GM12878 (cell line): ENCODE measurements around the gene IRX6. TPM values are rescaled to one million over a fixed set of nuclear protein-coding genes. Genes with fewer than 3 reads are reported as not detected.

Source experiments
- ATAC-seq: fragments of 200-7000 bp; cut with Tn5 transposase; 3 replicates; pipeline ENCODE4 v1.9.1; 2020; ENCODE audit warnings: mild to moderate bottlenecking, moderate library complexity
- BruUV-seq: library from RNA; stranded (reverse); fragments of 400-500 nt; replicated peaks from 2 replicates; lab custom pipeline; 2021; lab: Mats Ljungman, UMichigan
- CTCF ChIA-PET: fragments of 300-600 bp; sonication (Branson Sonifier 250); formaldehyde crosslinking; extraction: SDS; loops from one replicate; lab custom pipeline; 2021; ENCODE audit warnings: inconsistent platforms; lab: Yijun Ruan, JAX
- POLR2A ChIA-PET: fragments of 350-600 bp; formaldehyde crosslinking; extraction: SDS; loops from one replicate; lab custom pipeline; 2021; ENCODE audit warnings: inconsistent platforms; lab: Charles Lee
- RAD21 ChIA-PET: fragments of 300-600 bp; sonication (Branson Sonifier 250); formaldehyde crosslinking; loops from one replicate; lab custom pipeline; 2023; ENCODE audit warnings: antibody characterized with exemption; ENCODE audit not compliant: unreplicated experiment; lab: Charles Lee
- SMC1A ChIA-PET: fragments of 300-600 bp; sonication (Branson Sonifier 250); formaldehyde crosslinking; loops from one replicate; lab custom pipeline; 2023; ENCODE audit not compliant: unreplicated experiment, uncharacterized antibody; lab: Charles Lee
- DNase-seq: peaks from one replicate; pipeline ENCODE4 v3.0.0-alpha.2; 2011; ENCODE audit warnings: low read depth, low spot score
- FAIRE-seq: peaks from 3 replicates; lab custom pipeline; 2011; peaks lifted over from hg19 to GRCh38; lab: Jason Lieb, UNC
- H2AFZ ChIP-seq: 2 replicates; pipeline ENCODE4 v1.6.0; 2011; ENCODE audit warnings: low read depth, low read length, control low read depth; ENCODE audit not compliant: control insufficient read depth
- H3K27ac ChIP-seq: 2 replicates; pipeline ENCODE4 v1.5.1; 2011; ENCODE audit warnings: control low read depth; ENCODE audit not compliant: control insufficient read depth, insufficient read depth
- H3K27me3 ChIP-seq, 2 experiments: replicated peaks in 1 of 2; 2 replicates each; pipeline versions ENCODE4 v1.6.0 to v1.6.1; 2011; ENCODE audit warnings: low read length in 1 of 2; ENCODE audit not compliant: control insufficient read depth in 2 of 2, insufficient read depth in 2 of 2
- H3K36me3 ChIP-seq, 2 experiments: 2 replicates each; pipeline ENCODE4 v1.5.1; 2011; ENCODE audit warnings: low read length in 1 of 2; ENCODE audit not compliant: control insufficient read depth in 2 of 2, insufficient read depth in 2 of 2
- H3K4me1 ChIP-seq: 2 replicates; pipeline ENCODE4 v1.6.1; 2011; ENCODE audit warnings: mild to moderate bottlenecking, low read length, moderate library complexity, mixed read lengths; ENCODE audit not compliant: control insufficient read depth, insufficient read depth
- H3K4me2 ChIP-seq: 2 replicates; pipeline ENCODE4 v1.6.0; 2011; ENCODE audit warnings: control low read depth; ENCODE audit not compliant: control insufficient read depth, insufficient read depth
- H3K4me3 ChIP-seq: fragments of 200-600 bp; sonication (generic); 2 replicates; pipeline ENCODE4 v1.5.1; 2016
- H3K79me2 ChIP-seq: 2 replicates; pipeline ENCODE4 v1.6.0; 2011; ENCODE audit warnings: low read length; ENCODE audit not compliant: control insufficient read depth, insufficient read depth
- H3K9ac ChIP-seq: 2 replicates; pipeline ENCODE4 v1.8.0; 2011; ENCODE audit warnings: low read length, control low read depth, mixed read lengths; ENCODE audit not compliant: control insufficient read depth, insufficient read depth
- H3K9me3 ChIP-seq: replicated peaks from 3 replicates; pipeline ENCODE4 v1.5.1; 2011; ENCODE audit warnings: mild to moderate bottlenecking, low read length; ENCODE audit not compliant: control insufficient read depth, insufficient read depth
- H4K20me1 ChIP-seq: 2 replicates; pipeline ENCODE4 v1.6.0; 2011; ENCODE audit not compliant: control insufficient read depth, insufficient read depth
- EP300 ChIP-seq, 2 experiments: fragments of 150-350 bp in 1 of 2; IDR thresholded peaks; 2 replicates each; pipeline ENCODE4 v1.6.1; 2011 to 2012; ENCODE audit warnings: low read depth in 2 of 2, low read length in 2 of 2, borderline replicate concordance in 1 of 2, improper control_type of control experiment in 1 of 2, inconsistent platforms in 1 of 2; ENCODE audit not compliant: control insufficient read depth in 1 of 2
- HSF1 ChIP-seq: fragments of 150-350 bp; IDR thresholded peaks from 2 replicates; pipeline ENCODE4 v1.6.1; 2014; ENCODE audit warnings: mild to moderate bottlenecking, low read depth, low read length
- SMC3 ChIP-seq: IDR thresholded peaks from 2 replicates; pipeline ENCODE4 v1.6.1; 2011; ENCODE audit warnings: low read length, improper control_type of control experiment, borderline replicate concordance
- YBX1 ChIP-seq: fragments of 450-650 bp; IDR thresholded peaks from 2 replicates; pipeline ENCODE4 v1.6.1; 2016; ENCODE audit warnings: antibody characterized with exemption
- ZBTB33 ChIP-seq: fragments of 450-650 bp; IDR thresholded peaks from 2 replicates; pipeline ENCODE4 v1.6.1; 2017; ENCODE audit warnings: mild to moderate bottlenecking
- WGBS: methylation state at CpG from one replicate; pipeline ENCODE4 v1.1.6; 2016; ENCODE audit warnings: low lambda C conversion rate; ENCODE audit not compliant: insufficient replicate concordance, insufficient coverage; ENCODE audit errors: missing lambda C conversion rate; 5-methylcytosine and 5-hydroxymethylcytosine counted together
- in situ Hi-C: fragments of 300-500 bp; cut with MboI; formaldehyde crosslinking; loops from 9 replicates; pipeline ENCODE4 v1.14.3; 2018; ENCODE audit warnings: mixed read lengths
- intact Hi-C: fragments of 100-400 bp; cut with micrococcal nuclease; formaldehyde crosslinking; loops from one replicate; pipeline ENCODE4 v1.14.2; 2022; ENCODE audit not compliant: unreplicated experiment
- polyA plus RNA-seq, 11 experiments: library from polyadenylated mRNA; depleted of rRNA in 4 of 11; unstranded in 6 of 11; stranded (reverse) in 5 of 11; fragments of >200 nt; fragmentation: Nextera tagmentation in 4 of 11; fragmentation: Illumina TruSeq in 1 of 11; extraction: Ambion mirVana in 4 of 11; extraction: Trizol in 1 of 11; gene quantifications; 1 replicate in 1 of 11; 2 replicates in 10 of 11; pipeline versions ENCODE4 v1.2.1 to v1.2.3, GENCODE V29; 2011 to 2016; ENCODE audit warnings: inconsistent platforms in 2 of 11, missing spikeins in 2 of 11, low read depth in 1 of 11
- total RNA-seq, 4 experiments: library from RNA; depleted of rRNA in 3 of 4; stranded (reverse); fragments of >200 nt in 3 of 4; fragmentation: Illumina TruSeq in 1 of 4; extraction: Trizol in 1 of 4; gene quantifications; 2 replicates each; pipeline versions ENCODE4 v1.2.1 to v1.2.3, GENCODE V29; 2013 to 2021
- TF ChIP-seq, protein P1 (sequence below), 3 experiments: IDR thresholded peaks in 2 of 3; conservative IDR thresholded peaks in 1 of 3; 2 replicates each; pipeline ENCODE4 v1.5.1; 2011; ENCODE audit warnings: low read depth in 3 of 3, low read length in 3 of 3, mild to moderate bottlenecking in 3 of 3, control low read depth in 2 of 3, moderate library complexity in 2 of 3, inconsistent platforms in 1 of 3, mixed read lengths in 1 of 3; ENCODE audit not compliant: control insufficient read depth in 2 of 3, insufficient read depth in 1 of 3; ENCODE audit errors: extremely low read depth in 1 of 3

Gene IRX6
- total and polyA plus RNA-seq, 10 of the 15 experiments (the other 5 are each of a cell fraction or from before 2014, with no cell fraction given), result not detected

DNA sequence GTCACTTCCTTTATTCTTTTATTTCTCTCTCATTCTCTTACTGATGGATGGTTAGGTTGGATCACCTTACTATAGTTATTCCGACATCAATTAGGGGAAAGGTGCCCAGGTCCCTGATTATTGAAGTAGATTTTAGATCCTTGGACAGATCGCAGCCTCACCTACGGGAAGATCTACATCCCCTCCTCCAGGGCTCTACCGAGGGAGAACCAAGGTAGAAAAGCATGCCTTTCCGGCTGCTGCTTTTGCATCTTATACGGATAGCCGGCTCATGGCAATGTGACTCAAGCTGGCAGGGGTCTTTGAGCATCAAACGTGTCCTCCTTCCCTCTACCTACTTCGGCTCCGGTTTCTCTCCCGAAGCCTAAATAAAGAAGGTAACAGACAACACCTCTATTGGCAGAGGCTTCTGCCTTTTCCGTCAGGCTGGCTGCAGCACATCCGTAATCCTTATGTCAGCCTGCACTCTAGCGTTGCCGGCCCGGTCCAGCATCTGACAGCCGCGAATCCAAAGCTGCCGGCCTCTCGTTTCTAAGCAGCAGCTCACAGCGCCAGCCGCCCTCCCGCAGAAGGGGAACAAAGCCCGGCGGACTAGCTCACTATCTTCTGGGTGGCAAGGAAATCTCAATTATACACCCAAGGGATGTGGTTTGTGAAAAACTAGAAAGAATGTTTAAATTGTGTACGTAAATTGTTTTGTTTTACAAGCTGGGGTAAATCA lies 46.9 kb downstream of the IRX6 start:
- Histone ChIP-seq H3K4me2 (no peak overlapping the region), H3K36me3 (no peaks in the 10 kb centered on the region), H3K4me1 (no peaks in the 10 kb centered on the region), H3K4me3 (no peak overlapping the region), H3K79me2 (no peaks in the 10 kb centered on the region), H3K27me3 (peaks cover 4 to 10% of the 10 kb centered on the region in 2 experiments), H2AFZ (no peak overlapping the region), H3K27ac (no peak overlapping the region), H3K9ac (no peak overlapping the region), H3K9me3 (no peaks in the 10 kb centered on the region), H4K20me1 (no peaks in the 10 kb centered on the region)
- ChIA-PET RAD21 (no interaction called here), SMC1A (interaction anchor here (0.7 kb wide), 1 partner anchor 21 kb away, joined by 3 read pairs; no protein-coding TSS in a partner anchor), CTCF (interaction anchor here (1.1 kb wide), 1 partner anchor 76 kb away, joined by 3 read pairs; no protein-coding TSS in a partner anchor), POLR2A (no interaction called here)
- peak; percentile 71 for ATAC-seq
- TF ChIP-seq ZBTB33, result no peak
- TF ChIP-seq, protein P1, sequence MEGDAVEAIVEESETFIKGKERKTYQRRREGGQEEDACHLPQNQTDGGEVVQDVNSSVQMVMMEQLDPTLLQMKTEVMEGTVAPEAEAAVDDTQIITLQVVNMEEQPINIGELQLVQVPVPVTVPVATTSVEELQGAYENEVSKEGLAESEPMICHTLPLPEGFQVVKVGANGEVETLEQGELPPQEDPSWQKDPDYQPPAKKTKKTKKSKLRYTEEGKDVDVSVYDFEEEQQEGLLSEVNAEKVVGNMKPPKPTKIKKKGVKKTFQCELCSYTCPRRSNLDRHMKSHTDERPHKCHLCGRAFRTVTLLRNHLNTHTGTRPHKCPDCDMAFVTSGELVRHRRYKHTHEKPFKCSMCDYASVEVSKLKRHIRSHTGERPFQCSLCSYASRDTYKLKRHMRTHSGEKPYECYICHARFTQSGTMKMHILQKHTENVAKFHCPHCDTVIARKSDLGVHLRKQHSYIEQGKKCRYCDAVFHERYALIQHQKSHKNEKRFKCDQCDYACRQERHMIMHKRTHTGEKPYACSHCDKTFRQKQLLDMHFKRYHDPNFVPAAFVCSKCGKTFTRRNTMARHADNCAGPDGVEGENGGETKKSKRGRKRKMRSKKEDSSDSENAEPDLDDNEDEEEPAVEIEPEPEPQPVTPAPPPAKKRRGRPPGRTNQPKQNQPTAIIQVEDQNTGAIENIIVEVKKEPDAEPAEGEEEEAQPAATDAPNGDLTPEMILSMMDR (IDR thresholded peaks at IDR 0.05 in 2 of 3, conservative IDR thresholded peaks at IDR 0.05 in 1 of 3; ENCODE audit: control insufficient read depth in 2 of 3, extremely low read depth in 1 of 3, insufficient read depth in 1 of 3, low read depth in 3 of 3, low read length in 3 of 3), result peak in 1 of 3 experiments; percentile 50; a peak in 2 of 6 replicates
- TF ChIP-seq YBX1, result no peak
- TF ChIP-seq EP300 (IDR thresholded peaks at IDR 0.05; ENCODE audit: borderline replicate concordance in 1 of 2, control insufficient read depth in 1 of 2, low read depth in 2 of 2, low read length in 2 of 2), result no peak
- TF ChIP-seq HSF1, result no peak
- peak; percentile 22; the same call in 1 of the 2 replicates for TF ChIP-seq SMC3
- 7% methylated on average over 26 of the region's 26 CpGs for WGBS
- no TSS peak for BruUV-seq
- intact Hi-C loops (no loop called here), in situ Hi-C loops (no loop called here)
- no peak for FAIRE-seq
- DNase-seq, result no peak
